ENCODE measurements around the gene FLT4. TPM values are rescaled to one million over a fixed set of nuclear protein-coding genes. Genes with fewer than 3 reads are reported as not detected.

The FLT4 gene
- polyA plus RNA-seq, 4 donors = 0.22 to 15.8 (median 3.0) TPM

DNA sequence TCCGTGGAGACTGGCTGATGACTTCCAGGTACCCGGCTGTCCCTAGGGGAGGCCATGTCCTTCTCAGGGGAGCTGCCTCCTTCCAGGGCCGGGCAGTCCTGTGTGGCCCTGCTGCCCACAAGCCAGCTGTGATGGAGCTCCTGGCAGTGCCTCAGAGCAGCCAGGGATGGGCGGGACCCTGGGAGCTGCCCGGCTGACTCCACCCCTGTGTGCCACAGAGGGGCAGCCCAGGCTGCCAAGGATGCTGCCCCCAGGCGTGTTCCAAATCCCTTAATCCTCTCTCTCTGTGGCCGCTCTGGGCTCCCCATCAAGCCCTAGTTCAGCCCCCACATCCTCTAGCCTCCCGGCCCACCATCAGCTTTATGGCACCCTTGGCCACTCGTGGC, 51.1 kb downstream of the FLT4 start:
- Histone ChIP-seq H3K36me3 (ENCODE audit: control insufficient read depth in 3 of 3, insufficient read depth in 2 of 3, low read depth in 1 of 3, low read length in 3 of 3) (no peaks in the 10 kb centered on the region), H3K27ac (ENCODE audit: low read depth in 1 of 3, low read length in 2 of 3) (no peak overlapping the region), H3K4me1 (ENCODE audit: control insufficient read depth in 3 of 3, insufficient read depth in 2 of 3, low read depth in 1 of 3, low read length in 2 of 3) (no peaks in the 10 kb centered on the region), H3K27me3 (ENCODE audit: control insufficient read depth in 3 of 3, insufficient read depth in 3 of 3, low read length in 3 of 3) (peaks cover 0 to 2% (median 0%) of the 10 kb centered on the region in 3 donors), H3K4me3 (ENCODE audit: low read depth in 1 of 3, low read length in 3 of 3) (no peak overlapping the region), H3K9me3 (ENCODE audit: control insufficient read depth in 2 of 2, insufficient read depth in 1 of 2, low read depth in 1 of 2, low read length in 1 of 2) (no peaks in the 10 kb centered on the region)
- 77 to 85% (median 82%) methylated on average over 8 to 9 of the region's 9 CpGs for WGBS, 3 donors
- no peak for FAIRE-seq
- no peak for DNase-seq

DNA sequence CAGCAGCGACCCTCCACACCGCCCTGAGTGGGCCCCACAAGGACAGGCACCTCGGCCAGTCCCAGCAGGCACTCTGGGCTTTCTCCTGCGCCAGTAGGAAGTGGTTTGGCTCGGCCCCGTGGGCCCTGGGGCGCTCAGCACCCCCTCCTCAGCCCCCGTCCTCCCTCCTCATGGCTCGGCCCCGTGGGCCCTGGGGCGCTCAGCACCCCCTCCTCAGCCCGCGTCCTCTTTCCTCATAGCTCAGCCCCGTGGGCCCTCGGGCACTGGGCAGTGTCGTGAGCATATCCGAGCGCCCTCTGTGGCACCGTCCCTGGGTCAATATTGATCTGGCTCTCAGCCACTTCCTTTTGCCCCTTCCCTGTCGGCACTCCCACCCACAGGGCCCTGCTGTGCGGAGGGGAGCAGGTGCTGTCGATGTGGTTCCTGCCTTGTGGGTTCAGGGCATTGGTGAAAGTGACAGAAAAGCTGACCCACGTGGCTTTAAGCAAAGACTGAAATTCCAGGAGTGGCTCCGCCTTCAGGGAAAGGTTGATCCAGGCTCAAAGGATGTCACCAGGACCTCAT, 52.6 kb downstream of the FLT4 start:
- no peak for DNase-seq
- 51 to 72% (median 54%) methylated on average over 21 to 24 of the region's 24 CpGs for WGBS, 3 donors

DNA sequence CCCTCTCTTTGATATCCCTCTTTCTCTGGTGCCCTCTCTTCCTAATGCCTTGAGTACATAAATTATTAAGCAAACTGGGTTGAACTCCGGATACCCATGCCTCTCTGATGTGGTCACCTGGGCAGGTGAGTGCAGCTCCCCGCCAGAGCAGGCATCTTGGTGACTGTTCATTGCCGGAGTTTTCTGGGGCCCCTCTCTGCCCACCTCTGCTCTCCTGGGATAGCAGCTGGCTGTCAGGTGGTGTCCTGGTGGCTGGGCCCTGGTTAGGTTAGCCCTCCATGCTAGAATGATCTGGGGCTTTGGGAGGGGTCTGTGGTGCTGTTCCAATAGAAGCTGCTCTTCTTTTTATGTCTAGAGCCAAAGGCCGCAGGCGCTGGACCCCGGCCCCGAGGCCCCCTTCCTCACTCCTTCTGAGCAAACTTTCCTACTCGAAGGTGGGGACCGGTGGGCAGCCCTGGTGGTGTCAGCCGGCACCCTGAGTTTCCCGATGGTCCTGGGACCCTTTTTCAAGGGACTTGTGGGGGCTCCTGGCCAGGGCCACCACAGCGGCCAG, 53.2 kb downstream of the FLT4 start:
- DNase-seq (no peak), FAIRE-seq (no peak)
- Histone ChIP-seq H3K9me3 (ENCODE audit: control insufficient read depth in 2 of 2, insufficient read depth in 1 of 2, low read depth in 1 of 2, low read length in 1 of 2) (no peaks in the 10 kb centered on the region), H3K4me1 (ENCODE audit: control insufficient read depth in 3 of 3, insufficient read depth in 2 of 3, low read depth in 1 of 3, low read length in 2 of 3) (no peaks in the 10 kb centered on the region), H3K4me3 (ENCODE audit: low read depth in 1 of 3, low read length in 3 of 3) (no peak overlapping the region), H3K36me3 (ENCODE audit: control insufficient read depth in 3 of 3, insufficient read depth in 2 of 3, low read depth in 1 of 3, low read length in 3 of 3) (no peaks in the 10 kb centered on the region), H3K27ac (ENCODE audit: low read depth in 1 of 3, low read length in 2 of 3) (no peak overlapping the region), H3K27me3 (ENCODE audit: control insufficient read depth in 3 of 3, insufficient read depth in 3 of 3, low read length in 3 of 3) (peaks cover 2 to 20% (median 4%) of the 10 kb centered on the region in 3 donors)
- WGBS, 3 donors = 82 to 90% (median 82%) methylated on average over 9 to 12 of the region's 12 CpGs

More for the DNA sequence above, 52.6 kb downstream of the FLT4 start:
- peaks cover 0 to 17% (median 2%) of the 10 kb centered on the region in 3 donors for H3K27me3 ChIP-seq (ENCODE audit: control insufficient read depth in 3 of 3, insufficient read depth in 3 of 3, low read length in 3 of 3)
- H3K4me3 ChIP-seq (ENCODE audit: low read depth in 1 of 3, low read length in 3 of 3) = no peak overlapping the region
- no peaks in the 10 kb centered on the region for H3K36me3 ChIP-seq (ENCODE audit: control insufficient read depth in 3 of 3, insufficient read depth in 2 of 3, low read depth in 1 of 3, low read length in 3 of 3)
- no peak overlapping the region for H3K27ac ChIP-seq (ENCODE audit: low read depth in 1 of 3, low read length in 2 of 3)
- FAIRE-seq = no peak
- H3K9me3 ChIP-seq (ENCODE audit: control insufficient read depth in 2 of 2, insufficient read depth in 1 of 2, low read depth in 1 of 2, low read length in 1 of 2) = no peaks in the 10 kb centered on the region
- no peaks in the 10 kb centered on the region for H3K4me1 ChIP-seq (ENCODE audit: control insufficient read depth in 3 of 3, insufficient read depth in 2 of 3, low read depth in 1 of 3, low read length in 2 of 3)

DNA sequence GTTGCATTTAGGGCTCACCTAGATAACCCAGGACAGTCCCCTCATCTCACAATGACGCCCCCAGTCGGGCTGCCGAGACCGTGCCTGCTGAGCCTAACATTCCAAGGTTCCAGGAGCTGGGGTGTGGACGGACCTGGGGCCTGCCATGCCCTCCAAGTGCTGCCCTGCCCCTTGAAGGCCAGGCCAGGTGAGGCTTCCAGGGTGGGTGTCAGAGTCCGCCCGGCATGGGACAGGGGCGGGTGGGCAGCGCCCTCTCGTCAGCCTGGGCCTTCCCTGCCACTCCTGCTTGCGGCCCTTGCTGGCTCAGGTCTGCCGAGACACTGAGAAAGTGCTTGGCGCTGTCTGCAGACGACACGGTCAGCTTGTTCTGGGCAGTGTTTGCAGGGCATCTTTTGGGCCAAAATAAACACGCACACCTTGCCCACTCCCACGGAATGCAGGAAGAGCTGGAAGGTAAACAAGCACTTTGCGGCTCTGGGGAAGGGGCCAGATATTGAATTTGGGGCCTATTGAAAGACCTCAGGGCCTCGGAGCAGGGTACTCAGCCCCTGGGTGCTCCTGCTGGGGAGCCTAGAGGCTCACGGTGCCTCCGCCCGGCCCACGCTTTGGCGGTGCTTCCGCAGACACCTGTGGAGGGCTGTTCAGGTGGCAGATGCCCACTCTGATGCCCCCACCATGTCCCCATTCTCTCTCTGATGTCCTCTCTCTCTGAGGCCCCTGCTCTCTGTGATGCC, 53.9 kb downstream of the FLT4 start:
- no peaks in the 10 kb centered on the region for H3K4me1 ChIP-seq (ENCODE audit: control insufficient read depth in 3 of 3, insufficient read depth in 2 of 3, low read depth in 1 of 3, low read length in 2 of 3)
- H3K27me3 ChIP-seq (ENCODE audit: control insufficient read depth in 3 of 3, insufficient read depth in 3 of 3, low read length in 3 of 3) = peaks cover 2 to 25% (median 9%) of the 10 kb centered on the region in 3 donors
- H3K27ac ChIP-seq (ENCODE audit: low read depth in 1 of 3, low read length in 2 of 3) = no peak overlapping the region
- FAIRE-seq = no peak
- H3K4me3 ChIP-seq (ENCODE audit: low read depth in 1 of 3, low read length in 3 of 3) = no peak overlapping the region
- no peak for DNase-seq
- 72 to 86% (median 80%) methylated on average over 22 to 25 of the region's 25 CpGs for WGBS, 3 donors
- no peaks in the 10 kb centered on the region for H3K9me3 ChIP-seq (ENCODE audit: control insufficient read depth in 2 of 2, insufficient read depth in 1 of 2, low read depth in 1 of 2, low read length in 1 of 2)
- H3K36me3 ChIP-seq (ENCODE audit: control insufficient read depth in 3 of 3, insufficient read depth in 2 of 3, low read depth in 1 of 3, low read length in 3 of 3) = no peaks in the 10 kb centered on the region

DNA sequence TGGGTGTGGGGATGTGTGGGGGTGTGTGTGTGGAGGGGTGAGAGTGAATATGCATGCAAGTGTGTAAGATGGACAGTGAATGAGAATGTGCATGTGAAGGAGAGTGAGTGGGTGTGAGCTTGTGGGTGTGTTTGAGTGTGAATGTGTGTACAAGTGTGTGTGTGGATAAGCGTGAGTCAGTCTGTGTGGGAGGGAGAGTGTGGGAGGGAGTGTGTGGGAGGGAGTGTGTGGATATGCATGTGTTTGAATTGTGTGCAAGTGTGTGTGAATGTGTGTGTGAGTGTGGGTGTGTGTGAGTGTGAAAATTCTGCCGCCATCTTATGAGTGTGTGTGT, 54.4 kb downstream of the FLT4 start:
- no peaks in the 10 kb centered on the region for H3K9me3 ChIP-seq (ENCODE audit: control insufficient read depth in 2 of 2, insufficient read depth in 1 of 2, low read depth in 1 of 2, low read length in 1 of 2)
- H3K36me3 ChIP-seq (ENCODE audit: control insufficient read depth in 3 of 3, insufficient read depth in 2 of 3, low read depth in 1 of 3, low read length in 3 of 3) = no peaks in the 10 kb centered on the region
- 69 to 88% (median 79%) methylated on average over 2 of the region's 2 CpGs for WGBS, 3 donors
- FAIRE-seq (no peak), DNase-seq (no peak)
- H3K27ac ChIP-seq (ENCODE audit: low read depth in 1 of 3, low read length in 2 of 3) = no peak overlapping the region
- H3K4me1 ChIP-seq (ENCODE audit: control insufficient read depth in 3 of 3, insufficient read depth in 2 of 3, low read depth in 1 of 3, low read length in 2 of 3) = no peaks in the 10 kb centered on the region
- no peak overlapping the region for H3K4me3 ChIP-seq (ENCODE audit: low read depth in 1 of 3, low read length in 3 of 3)
- peaks cover 7 to 30% (median 14%) of the 10 kb centered on the region in 3 donors for H3K27me3 ChIP-seq (ENCODE audit: control insufficient read depth in 3 of 3, insufficient read depth in 3 of 3, low read length in 3 of 3)

DNA sequence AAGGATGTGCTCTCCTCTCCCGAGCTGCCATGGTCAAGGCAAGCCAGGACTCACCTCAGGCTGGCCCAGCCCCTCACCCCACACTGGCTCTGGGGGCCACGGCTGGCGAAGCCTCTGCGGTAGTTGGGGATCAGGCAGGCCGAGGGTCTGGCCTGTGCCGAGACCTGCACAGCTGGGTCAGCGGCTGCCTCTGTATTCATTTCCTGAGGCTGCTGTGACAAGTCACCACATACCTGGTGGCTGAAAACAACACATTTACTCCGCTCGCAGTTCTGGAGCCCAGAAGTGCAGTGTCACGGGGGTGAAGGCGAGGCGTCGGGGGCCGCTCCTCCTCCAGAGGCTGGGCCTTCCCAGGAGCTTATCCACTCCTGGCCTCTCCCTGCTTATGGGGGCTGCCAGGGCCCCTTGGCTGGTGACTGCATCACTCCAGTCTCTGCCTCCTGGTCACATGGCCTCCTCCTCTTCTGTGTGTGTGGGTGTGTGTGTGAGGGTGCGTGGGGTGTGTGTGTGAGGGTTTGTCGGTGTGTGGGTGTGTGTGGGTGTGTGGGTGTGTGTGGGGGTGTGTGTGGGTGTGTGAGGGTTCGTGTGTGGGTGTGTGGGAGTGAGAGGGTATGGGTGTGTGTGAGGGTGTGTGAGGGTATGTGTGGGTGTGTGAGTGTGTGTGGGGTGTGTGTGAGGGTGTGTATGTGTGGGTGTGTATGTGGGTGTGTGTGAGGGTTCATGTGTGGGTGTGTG, 54.9 kb downstream of the FLT4 start:
- Histone ChIP-seq H3K36me3 (ENCODE audit: control insufficient read depth in 3 of 3, insufficient read depth in 2 of 3, low read depth in 1 of 3, low read length in 3 of 3) (no peaks in the 10 kb centered on the region), H3K4me3 (ENCODE audit: low read depth in 1 of 3, low read length in 3 of 3) (no peak overlapping the region), H3K27ac (ENCODE audit: low read depth in 1 of 3, low read length in 2 of 3) (no peak overlapping the region), H3K9me3 (ENCODE audit: control insufficient read depth in 2 of 2, insufficient read depth in 1 of 2, low read depth in 1 of 2, low read length in 1 of 2) (no peaks in the 10 kb centered on the region), H3K27me3 (ENCODE audit: control insufficient read depth in 3 of 3, insufficient read depth in 3 of 3, low read length in 3 of 3) (peaks cover 10 to 36% (median 17%) of the 10 kb centered on the region in 3 donors), H3K4me1 (ENCODE audit: control insufficient read depth in 3 of 3, insufficient read depth in 2 of 3, low read depth in 1 of 3, low read length in 2 of 3) (no peaks in the 10 kb centered on the region)
- 72 to 79% (median 78%) methylated on average over 16 to 17 of the region's 17 CpGs for WGBS, 3 donors
- DNase-seq = no peak
- FAIRE-seq = no peak

DNA sequence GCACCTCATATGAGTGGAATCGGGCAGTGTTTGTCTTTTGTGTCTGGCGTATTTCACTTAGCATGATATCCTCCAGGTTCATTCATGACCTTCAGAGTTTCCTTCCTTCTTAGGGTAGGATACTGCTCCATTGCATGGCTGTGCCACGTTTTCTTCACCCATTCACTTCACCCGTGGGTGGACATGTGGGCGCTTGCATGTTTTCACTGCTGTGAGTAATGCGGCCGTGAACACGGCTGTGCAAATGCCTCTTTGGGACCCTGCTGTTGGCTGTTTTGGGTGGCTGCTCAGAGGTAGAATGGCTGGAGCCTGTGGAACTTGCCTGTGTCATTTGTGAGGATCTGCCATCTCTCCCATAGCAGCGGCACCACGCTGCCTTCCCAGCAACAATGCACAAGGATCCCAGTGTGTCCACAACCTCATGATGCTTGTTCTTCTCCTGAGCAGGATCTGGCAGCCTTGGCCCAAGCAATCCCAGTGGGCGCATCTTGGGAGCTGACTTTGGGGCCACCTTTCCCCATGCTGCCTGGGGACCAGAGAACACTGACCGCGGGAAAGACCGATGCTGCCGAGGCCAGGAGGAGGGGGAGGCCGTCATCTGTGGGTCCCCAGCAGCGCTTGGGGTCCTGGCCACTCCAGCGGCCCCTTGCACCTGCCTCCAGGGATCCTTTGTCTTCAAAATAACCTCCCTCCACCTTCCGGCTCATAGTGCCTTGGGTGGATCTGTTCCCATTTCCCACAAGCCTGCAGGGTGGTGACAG, 55.8 kb downstream of the FLT4 start:
- Histone ChIP-seq H3K4me1 (ENCODE audit: control insufficient read depth in 3 of 3, insufficient read depth in 2 of 3, low read depth in 1 of 3, low read length in 2 of 3) (no peaks in the 10 kb centered on the region), H3K9me3 (ENCODE audit: control insufficient read depth in 2 of 2, insufficient read depth in 1 of 2, low read depth in 1 of 2, low read length in 1 of 2) (no peaks in the 10 kb centered on the region), H3K36me3 (ENCODE audit: control insufficient read depth in 3 of 3, insufficient read depth in 2 of 3, low read depth in 1 of 3, low read length in 3 of 3) (no peaks in the 10 kb centered on the region), H3K27ac (ENCODE audit: low read depth in 1 of 3, low read length in 2 of 3) (no peak overlapping the region), H3K4me3 (ENCODE audit: low read depth in 1 of 3, low read length in 3 of 3) (no peak overlapping the region), H3K27me3 (ENCODE audit: control insufficient read depth in 3 of 3, insufficient read depth in 3 of 3, low read length in 3 of 3) (peaks cover 14 to 39% (median 17%) of the 10 kb centered on the region in 3 donors)
- WGBS, 3 donors = 83 to 89% (median 87%) methylated on average over 18 to 19 of the region's 19 CpGs
- DNase-seq = no peak
- FAIRE-seq = no peak

DNA sequence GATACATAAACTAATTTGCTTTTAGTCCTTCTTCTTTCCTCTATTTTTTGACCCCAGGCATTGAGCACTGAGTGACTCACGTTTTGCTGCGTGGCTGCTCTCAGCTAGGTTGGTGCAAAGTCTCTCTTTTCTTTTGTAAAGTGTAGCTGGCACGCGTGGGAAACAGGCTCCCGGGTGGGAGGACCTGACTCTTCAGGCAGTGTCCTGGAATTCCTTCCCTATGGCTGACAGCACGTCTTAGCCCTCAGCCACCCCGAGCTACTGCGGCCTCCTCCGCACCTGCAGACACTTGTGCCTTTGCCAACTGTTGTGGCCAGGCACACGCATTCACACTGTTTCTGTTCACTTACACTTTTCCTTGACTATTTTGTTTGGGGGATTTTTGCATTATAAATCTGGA, 57.2 kb downstream of the FLT4 start:
- Histone ChIP-seq H3K4me1 (ENCODE audit: control insufficient read depth in 3 of 3, insufficient read depth in 2 of 3, low read depth in 1 of 3, low read length in 2 of 3) (no peaks in the 10 kb centered on the region), H3K27me3 (ENCODE audit: control insufficient read depth in 3 of 3, insufficient read depth in 3 of 3, low read length in 3 of 3) (peaks cover 17 to 47% (median 20%) of the 10 kb centered on the region in 3 donors), H3K9me3 (ENCODE audit: control insufficient read depth in 2 of 2, insufficient read depth in 1 of 2, low read depth in 1 of 2, low read length in 1 of 2) (no peaks in the 10 kb centered on the region), H3K4me3 (ENCODE audit: low read depth in 1 of 3, low read length in 3 of 3) (no peak overlapping the region), H3K36me3 (ENCODE audit: control insufficient read depth in 3 of 3, insufficient read depth in 2 of 3, low read depth in 1 of 3, low read length in 3 of 3) (no peaks in the 10 kb centered on the region), H3K27ac (ENCODE audit: low read depth in 1 of 3, low read length in 2 of 3) (no peak overlapping the region)
- no peak for DNase-seq
- FAIRE-seq = no peak
- WGBS, 3 donors = 47 to 77% (median 53%) methylated on average over 10 of the region's 10 CpGs

Data from small intestine (tissue), 7 donors.